ENCODE measurements around the gene NHS.

NHS gene

DNA sequence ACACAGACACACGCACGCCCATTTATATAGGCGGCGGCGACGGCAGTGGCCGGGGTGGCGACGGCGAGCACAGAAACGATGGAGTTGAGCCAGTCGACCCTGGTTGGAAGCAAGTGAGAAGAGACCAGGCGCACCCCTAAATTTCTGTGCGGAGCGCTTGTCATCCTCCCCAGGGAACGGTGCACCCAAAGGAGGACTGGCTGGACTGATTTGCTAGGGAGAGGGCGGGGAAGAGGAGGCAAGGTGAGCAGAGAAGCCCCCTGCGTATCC, 302 bp downstream of the NHS start:
- no peaks in the 10 kb centered on the region for H3K36me3 ChIP-seq
- H3K9me3 ChIP-seq, result no peaks in the 10 kb centered on the region
- no peaks in the 10 kb centered on the region for H3K27me3 ChIP-seq
- intact Hi-C loops (cut with DNase I; ENCODE audit: low total_unique reads), result loop anchor here (10.0 kb wide), 1 partner anchor 149 kb away; no protein-coding TSS in a partner anchor
- peak overlapping the region; percentile 65 to 84 for H3K27ac ChIP-seq
- peak overlapping the region; percentile 71 to 74 for H3K4me3 ChIP-seq
- TF ChIP-seq, protein P1, sequence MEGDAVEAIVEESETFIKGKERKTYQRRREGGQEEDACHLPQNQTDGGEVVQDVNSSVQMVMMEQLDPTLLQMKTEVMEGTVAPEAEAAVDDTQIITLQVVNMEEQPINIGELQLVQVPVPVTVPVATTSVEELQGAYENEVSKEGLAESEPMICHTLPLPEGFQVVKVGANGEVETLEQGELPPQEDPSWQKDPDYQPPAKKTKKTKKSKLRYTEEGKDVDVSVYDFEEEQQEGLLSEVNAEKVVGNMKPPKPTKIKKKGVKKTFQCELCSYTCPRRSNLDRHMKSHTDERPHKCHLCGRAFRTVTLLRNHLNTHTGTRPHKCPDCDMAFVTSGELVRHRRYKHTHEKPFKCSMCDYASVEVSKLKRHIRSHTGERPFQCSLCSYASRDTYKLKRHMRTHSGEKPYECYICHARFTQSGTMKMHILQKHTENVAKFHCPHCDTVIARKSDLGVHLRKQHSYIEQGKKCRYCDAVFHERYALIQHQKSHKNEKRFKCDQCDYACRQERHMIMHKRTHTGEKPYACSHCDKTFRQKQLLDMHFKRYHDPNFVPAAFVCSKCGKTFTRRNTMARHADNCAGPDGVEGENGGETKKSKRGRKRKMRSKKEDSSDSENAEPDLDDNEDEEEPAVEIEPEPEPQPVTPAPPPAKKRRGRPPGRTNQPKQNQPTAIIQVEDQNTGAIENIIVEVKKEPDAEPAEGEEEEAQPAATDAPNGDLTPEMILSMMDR (IDR thresholded peaks at IDR 0.05), result no peak
- DNase-seq, result peak in 1 of 2 donors; percentile 20
- H3K4me1 ChIP-seq, result no peaks in the 10 kb centered on the region

DNA sequence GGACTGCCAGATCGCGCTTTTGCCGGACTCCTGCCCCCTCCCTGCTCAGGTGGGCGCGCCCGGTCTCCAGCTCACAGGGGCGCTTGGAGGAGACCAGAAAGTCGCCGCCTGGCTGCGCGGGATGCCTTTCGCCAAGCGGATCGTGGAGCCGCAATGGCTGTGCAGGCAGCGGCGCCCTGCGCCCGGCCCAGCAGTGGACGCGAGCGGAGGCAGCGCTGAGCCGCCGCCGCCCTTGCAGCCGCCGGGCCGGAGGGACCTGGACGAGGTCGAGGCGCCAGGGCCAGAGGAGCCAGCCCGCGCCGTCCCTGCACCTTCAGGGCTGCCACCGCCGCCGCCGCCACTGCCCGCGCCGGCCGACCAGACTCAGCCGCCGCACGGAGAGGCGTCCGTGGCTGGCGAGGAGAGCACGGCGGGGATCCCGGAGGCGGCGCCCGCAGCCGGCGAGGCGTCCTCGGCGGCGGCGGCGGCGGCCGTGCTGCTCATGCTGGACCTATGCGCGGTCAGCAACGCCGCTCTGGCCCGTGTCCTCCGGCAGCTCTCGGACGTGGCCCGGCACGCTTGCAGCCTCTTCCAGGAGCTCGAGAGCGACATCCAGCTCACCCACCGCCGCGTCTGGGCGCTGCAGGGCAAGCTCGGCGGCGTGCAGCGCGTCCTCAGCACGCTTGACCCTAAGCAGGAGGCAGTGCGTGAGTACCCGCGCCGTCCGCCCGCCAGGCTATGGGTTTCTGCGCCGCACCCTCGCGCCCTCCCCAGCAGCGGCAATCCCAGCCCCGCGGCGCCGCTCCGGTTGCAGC, 834 bp downstream of the NHS start:
- H3K27ac ChIP-seq, result peak overlapping the region; percentile 65 to 84

DNA sequence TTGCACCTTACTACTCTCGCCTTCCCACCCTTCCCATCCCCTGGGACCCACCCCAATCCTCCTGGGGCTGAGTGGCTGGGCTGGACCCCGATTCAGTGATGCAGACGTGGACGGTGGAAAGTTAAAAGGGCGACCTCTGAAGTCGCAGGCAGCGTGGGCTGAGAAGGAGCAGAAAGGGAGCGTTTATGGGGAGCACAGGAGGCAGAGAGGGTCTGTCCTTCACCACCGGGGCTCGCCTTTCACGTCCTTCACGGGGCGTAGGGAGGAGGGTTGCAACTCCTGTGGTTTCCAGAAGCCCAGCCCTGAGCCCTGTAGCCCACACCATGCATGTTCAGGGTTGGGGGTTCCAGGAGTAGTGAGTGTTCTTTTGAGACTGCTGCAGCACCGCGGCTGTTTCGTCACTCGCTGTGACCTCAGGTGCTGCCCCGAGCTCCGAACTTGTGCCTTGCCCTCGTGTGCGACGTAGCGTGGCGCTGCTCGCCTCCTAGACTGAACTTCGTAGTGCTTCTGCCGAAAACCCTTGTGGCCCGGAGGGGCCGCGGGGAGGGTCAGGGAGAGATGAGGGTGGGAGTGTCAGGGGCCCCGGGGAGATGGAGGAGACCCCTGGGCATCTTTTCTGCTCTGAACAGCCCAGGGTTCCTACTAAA, 1.6 kb downstream of the NHS start:
- H3K27me3 ChIP-seq, result no peaks in the 10 kb centered on the region
- no peaks in the 10 kb centered on the region for H3K36me3 ChIP-seq
- TF ChIP-seq, protein P1 (IDR thresholded peaks at IDR 0.05), result no peak
- peak overlapping the region; percentile 65 to 84 for H3K27ac ChIP-seq
- intact Hi-C loops (cut with DNase I; ENCODE audit: low total_unique reads), result loop anchor here (2.0 to 10.0 kb wide), 2 partner anchors 148 to 214 kb away; no protein-coding TSS in a partner anchor
- peak overlapping the region; percentile 71 to 74 for H3K4me3 ChIP-seq
- peak; percentile 21 to 68 for DNase-seq
- no peaks in the 10 kb centered on the region for H3K4me1 ChIP-seq
- H3K9me3 ChIP-seq, result peaks cover 0 to under 1% (median 0%) of the 10 kb centered on the region in 3 donors

More for the DNA sequence above, 834 bp downstream of the NHS start:
- peak; percentile 20 to 64 for DNase-seq
- peak overlapping the region; percentile 71 to 74 for H3K4me3 ChIP-seq
- no peaks in the 10 kb centered on the region for H3K4me1 ChIP-seq
- no peaks in the 10 kb centered on the region for H3K27me3 ChIP-seq
- no peaks in the 10 kb centered on the region for H3K36me3 ChIP-seq
- TF ChIP-seq, protein P1 (IDR thresholded peaks at IDR 0.05), result no peak
- no peaks in the 10 kb centered on the region for H3K9me3 ChIP-seq
- intact Hi-C loops (cut with DNase I; ENCODE audit: low total_unique reads), result loop anchor here (2.0 to 10.0 kb wide), 2 partner anchors 149 to 215 kb away; no protein-coding TSS in a partner anchor

DNA sequence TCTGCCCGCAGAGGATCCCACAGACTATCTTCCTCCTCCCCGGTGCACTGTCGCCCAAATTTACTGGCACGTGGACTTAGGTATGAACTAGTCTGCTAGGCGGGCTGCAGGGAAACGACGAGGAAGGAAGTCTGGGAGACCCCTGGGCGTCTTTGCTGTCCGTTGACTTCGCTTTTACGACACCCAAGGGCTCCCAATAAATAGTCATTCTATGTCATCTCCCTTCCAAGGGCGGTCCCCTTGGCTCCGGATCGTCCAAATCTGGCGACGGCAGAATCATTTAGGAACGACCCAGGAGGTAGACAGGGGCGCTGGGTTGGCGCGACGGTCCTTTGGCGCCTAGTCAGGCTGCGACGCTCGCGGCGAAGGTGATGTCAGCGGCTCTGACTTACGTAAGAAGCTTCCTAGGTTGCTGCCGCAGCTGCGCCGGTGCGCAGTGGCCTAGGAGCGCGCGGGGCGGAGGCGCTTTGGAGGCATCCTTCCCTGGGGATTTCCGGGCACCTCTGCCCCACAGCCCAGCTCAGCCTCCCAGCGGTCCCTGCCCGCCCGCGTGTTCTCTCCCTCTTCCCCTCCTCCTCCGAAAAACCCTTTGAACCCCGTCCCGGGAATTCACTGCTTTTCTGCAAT, 2.2 kb downstream of the NHS start:
- H3K9me3 ChIP-seq, result peaks cover 0 to 3% (median 0%) of the 10 kb centered on the region in 3 donors
- peak; percentile 23 to 81 for DNase-seq
- intact Hi-C loops (cut with DNase I; ENCODE audit: low total_unique reads), result loop anchor here (2.0 to 10.0 kb wide), 2 partner anchors 148 to 214 kb away; no protein-coding TSS in a partner anchor
- H3K4me3 ChIP-seq, result peak overlapping the region; percentile 71 to 74
- no peaks in the 10 kb centered on the region for H3K4me1 ChIP-seq
- H3K36me3 ChIP-seq, result no peaks in the 10 kb centered on the region
- TF ChIP-seq, protein P1 (IDR thresholded peaks at IDR 0.05), result no peak
- H3K27me3 ChIP-seq, result no peaks in the 10 kb centered on the region
- H3K27ac ChIP-seq, result peak overlapping the region; percentile 65 to 84

DNA sequence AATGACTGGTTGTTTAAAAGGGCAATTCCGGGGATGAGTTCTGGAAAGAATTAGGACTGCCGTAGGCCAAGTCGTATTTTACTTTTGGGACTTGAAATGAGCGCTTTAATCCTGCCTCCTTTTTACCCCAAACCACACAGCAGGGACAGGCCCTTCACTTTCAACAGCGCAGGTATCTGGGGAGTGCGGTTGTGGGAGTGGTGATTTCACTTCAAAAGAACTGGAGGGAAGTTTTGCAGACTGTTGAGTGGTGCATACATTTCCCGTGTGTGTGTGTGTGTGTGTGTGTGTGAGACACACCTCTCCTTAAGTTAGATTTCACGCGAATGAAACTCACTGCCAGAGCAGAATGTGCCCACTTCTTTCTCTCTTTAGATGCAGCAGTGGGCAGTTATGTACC, 2.8 kb downstream of the NHS start:
- intact Hi-C loops (cut with DNase I; ENCODE audit: low total_unique reads), result loop anchor here (2.0 to 10.0 kb wide), 2 partner anchors 147 to 213 kb away; no protein-coding TSS in a partner anchor
- Histone ChIP-seq H3K4me1 (no peaks in the 10 kb centered on the region), H3K27ac (peak overlapping the region; percentile 65 to 84), H3K27me3 (no peaks in the 10 kb centered on the region), H3K4me3 (peak overlapping the region; percentile 71 to 74), H3K36me3 (no peaks in the 10 kb centered on the region), H3K9me3 (peaks cover 0 to 6% (median 0%) of the 10 kb centered on the region in 3 donors)
- TF ChIP-seq, protein P1 (IDR thresholded peaks at IDR 0.05), result no peak
- no peak for DNase-seq
